Astrocyte (in vitro differentiated cells and primary cell): Measurements from ENCODE around the gene FZR1.

Experiments used
- CTCF ChIP-seq: IDR thresholded peaks from 2 replicates; pipeline ENCODE4 v1.5.1; 2011; ENCODE audit warnings: low read depth, mild to moderate bottlenecking, inconsistent platforms, low read length, moderate library complexity; ENCODE audit not compliant: insufficient read depth
- EZH2 ChIP-seq: IDR thresholded peaks from 2 replicates; pipeline ENCODE4 v1.6.1; 2012; ENCODE audit warnings: mild to moderate bottlenecking, low read length, inconsistent platforms; ENCODE audit not compliant: insufficient read depth

GRCh38 chr19:3576696-3577443 is 70.8 kb downstream of the FZR1 start:
- TF ChIP-seq CTCF, result no peak
- TF ChIP-seq EZH2, result no peak
